ENCODE results near the gene AUP1. TPM values are rescaled to one million over a fixed set of nuclear protein-coding genes. Genes with fewer than 3 reads are reported as not detected.

The AUP1 gene
- total and polyA plus RNA-seq, 9 of the 15 experiments (the other 6 are each of a cell fraction or from before 2014, with no cell fraction given), result 70.7 to 245 (median 165) TPM

DNA sequence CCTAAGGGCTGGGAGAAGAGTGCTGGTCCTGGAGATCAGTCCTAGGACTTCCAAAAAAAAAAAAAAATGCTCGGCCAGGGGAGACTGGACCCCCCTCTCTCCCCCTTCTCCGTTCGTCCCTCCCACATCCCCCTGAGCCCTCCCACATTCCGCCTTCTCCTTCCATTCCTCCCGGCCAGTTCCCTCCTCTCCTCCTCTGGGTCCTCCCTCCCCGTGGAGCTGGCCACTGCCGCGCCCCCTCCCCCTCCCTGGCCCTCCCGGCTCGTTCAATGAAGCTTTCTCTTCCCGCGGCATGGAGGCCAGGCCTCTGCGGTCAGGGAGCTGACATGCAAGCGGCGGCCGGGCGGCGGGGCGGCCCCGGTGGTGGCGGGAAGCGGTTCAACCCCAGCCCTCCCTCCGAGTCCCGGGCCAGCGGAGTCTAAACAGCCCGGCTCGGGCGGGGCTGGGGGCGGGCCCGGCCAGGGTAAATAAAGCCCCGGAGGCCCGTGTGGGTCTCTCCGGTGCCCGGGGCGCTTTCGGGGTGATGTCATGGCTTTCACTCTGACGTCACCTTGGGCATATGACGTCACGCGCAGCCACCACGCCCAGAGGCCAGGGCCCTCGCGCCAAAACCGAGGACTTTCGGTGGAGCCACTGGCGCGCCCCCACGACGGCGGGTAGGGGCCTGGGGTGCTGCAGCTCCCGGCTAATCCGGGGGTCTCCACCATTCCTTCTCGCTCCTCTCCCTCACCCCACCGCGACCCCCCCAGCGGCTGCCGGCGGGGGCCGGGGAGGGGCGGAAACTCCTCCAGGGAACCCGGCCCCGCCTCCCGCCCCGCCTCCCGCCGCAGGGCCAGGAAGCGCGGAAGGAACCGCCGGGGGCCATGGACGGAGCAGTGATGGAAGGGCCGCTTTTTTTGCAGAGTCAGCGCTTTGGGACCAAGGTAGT lies 24.6 kb upstream of the AUP1 start, which contains the start of the genes DOK1 and LOXL3 (continued):
- TF ChIP-seq, protein P1, sequence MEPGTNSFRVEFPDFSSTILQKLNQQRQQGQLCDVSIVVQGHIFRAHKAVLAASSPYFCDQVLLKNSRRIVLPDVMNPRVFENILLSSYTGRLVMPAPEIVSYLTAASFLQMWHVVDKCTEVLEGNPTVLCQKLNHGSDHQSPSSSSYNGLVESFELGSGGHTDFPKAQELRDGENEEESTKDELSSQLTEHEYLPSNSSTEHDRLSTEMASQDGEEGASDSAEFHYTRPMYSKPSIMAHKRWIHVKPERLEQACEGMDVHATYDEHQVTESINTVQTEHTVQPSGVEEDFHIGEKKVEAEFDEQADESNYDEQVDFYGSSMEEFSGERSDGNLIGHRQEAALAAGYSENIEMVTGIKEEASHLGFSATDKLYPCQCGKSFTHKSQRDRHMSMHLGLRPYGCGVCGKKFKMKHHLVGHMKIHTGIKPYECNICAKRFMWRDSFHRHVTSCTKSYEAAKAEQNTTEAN (CRISPR knock-in tag; IDR thresholded peaks at IDR 0.05), result no peak
- TF ChIP-seq ZBED1 (IDR thresholded peaks at IDR 0.05) (no peak), FOSL1 (tag; conservative IDR thresholded peaks at IDR 0.05) (peak; percentile 67), KLF16 (IDR thresholded peaks at IDR 0.05) (no peak), FOXK1 (CRISPR knock-in tag; IDR thresholded peaks at IDR 0.05; ENCODE audit: borderline replicate concordance) (no peak), ZBTB17 (CRISPR knock-in tag; IDR thresholded peaks at IDR 0.05) (no peak), JUN (IDR thresholded peaks at IDR 0.05; ENCODE audit: borderline replicate concordance, low read depth, low read length) (peak; percentile 75), JUN (CRISPR knock-in tag; IDR thresholded peaks at IDR 0.05; ENCODE audit: borderline replicate concordance) (0 out of 2 replicates have a peak, but pooled peaks have one; percentile 13), RFX7 (CRISPR knock-in tag; IDR thresholded peaks at IDR 0.05) (no peak), NR3C1 (CRISPR knock-in tag; IDR thresholded peaks at IDR 0.05) (no peak), SMAD4 (CRISPR knock-in tag; conservative IDR thresholded peaks at IDR 0.05) (peak; percentile 48), PURB (CRISPR knock-in tag; IDR thresholded peaks at IDR 0.05; ENCODE audit: low read depth) (no peak), POLR3A (IDR thresholded peaks at IDR 0.05; ENCODE audit: borderline replicate concordance, extremely low read depth, insufficient read depth, insufficient read length) (no peak), DIDO1 (tag; IDR thresholded peaks at IDR 0.05; ENCODE audit: low read depth) (no peak), RNF2 (IDR thresholded peaks at IDR 0.05) (no peak), GTF2E2 (tag; IDR thresholded peaks at IDR 0.05) (no peak), FUS (optimal IDR thresholded peaks at IDR 0.05; ENCODE audit: low read depth, low read length) (peak; percentile 30), MTA3 (IDR thresholded peaks at IDR 0.05; ENCODE audit: borderline replicate concordance) (peak; percentile 99), C11orf30 (IDR thresholded peaks at IDR 0.05; ENCODE audit: low read depth) (peak; percentile 100)
- TF ChIP-seq, protein P2, sequence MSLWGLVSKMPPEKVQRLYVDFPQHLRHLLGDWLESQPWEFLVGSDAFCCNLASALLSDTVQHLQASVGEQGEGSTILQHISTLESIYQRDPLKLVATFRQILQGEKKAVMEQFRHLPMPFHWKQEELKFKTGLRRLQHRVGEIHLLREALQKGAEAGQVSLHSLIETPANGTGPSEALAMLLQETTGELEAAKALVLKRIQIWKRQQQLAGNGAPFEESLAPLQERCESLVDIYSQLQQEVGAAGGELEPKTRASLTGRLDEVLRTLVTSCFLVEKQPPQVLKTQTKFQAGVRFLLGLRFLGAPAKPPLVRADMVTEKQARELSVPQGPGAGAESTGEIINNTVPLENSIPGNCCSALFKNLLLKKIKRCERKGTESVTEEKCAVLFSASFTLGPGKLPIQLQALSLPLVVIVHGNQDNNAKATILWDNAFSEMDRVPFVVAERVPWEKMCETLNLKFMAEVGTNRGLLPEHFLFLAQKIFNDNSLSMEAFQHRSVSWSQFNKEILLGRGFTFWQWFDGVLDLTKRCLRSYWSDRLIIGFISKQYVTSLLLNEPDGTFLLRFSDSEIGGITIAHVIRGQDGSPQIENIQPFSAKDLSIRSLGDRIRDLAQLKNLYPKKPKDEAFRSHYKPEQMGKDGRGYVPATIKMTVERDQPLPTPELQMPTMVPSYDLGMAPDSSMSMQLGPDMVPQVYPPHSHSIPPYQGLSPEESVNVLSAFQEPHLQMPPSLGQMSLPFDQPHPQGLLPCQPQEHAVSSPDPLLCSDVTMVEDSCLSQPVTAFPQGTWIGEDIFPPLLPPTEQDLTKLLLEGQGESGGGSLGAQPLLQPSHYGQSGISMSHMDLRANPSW (CRISPR knock-in tag; IDR thresholded peaks at IDR 0.05), result 0 out of 2 replicates have a peak, but pooled peaks have one; percentile 61
- TF ChIP-seq, protein P3, sequence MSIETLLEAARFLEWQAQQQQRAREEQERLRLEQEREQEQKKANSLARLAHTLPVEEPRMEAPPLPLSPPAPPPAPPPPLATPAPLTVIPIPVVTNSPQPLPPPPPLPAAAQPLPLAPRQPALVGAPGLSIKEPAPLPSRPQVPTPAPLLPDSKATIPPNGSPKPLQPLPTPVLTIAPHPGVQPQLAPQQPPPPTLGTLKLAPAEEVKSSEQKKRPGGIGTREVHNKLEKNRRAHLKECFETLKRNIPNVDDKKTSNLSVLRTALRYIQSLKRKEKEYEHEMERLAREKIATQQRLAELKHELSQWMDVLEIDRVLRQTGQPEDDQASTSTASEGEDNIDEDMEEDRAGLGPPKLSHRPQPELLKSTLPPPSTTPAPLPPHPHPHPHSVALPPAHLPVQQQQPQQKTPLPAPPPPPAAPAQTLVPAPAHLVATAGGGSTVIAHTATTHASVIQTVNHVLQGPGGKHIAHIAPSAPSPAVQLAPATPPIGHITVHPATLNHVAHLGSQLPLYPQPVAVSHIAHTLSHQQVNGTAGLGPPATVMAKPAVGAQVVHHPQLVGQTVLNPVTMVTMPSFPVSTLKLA (conservative IDR thresholded peaks at IDR 0.05), result peak; percentile 30 to 74; a peak in 3 of 4 replicates

Measured in K562 (cell line).